ENCODE data around the gene ZNRF1. TPM values are rescaled to one million over a fixed set of nuclear protein-coding genes. Genes with fewer than 3 reads are reported as not detected.

The ZNRF1 gene
- total and polyA plus RNA-seq, 2 of the 4 experiments (the other 2 are of a cell fraction) = 8.2 to 20.7 TPM

DNA sequence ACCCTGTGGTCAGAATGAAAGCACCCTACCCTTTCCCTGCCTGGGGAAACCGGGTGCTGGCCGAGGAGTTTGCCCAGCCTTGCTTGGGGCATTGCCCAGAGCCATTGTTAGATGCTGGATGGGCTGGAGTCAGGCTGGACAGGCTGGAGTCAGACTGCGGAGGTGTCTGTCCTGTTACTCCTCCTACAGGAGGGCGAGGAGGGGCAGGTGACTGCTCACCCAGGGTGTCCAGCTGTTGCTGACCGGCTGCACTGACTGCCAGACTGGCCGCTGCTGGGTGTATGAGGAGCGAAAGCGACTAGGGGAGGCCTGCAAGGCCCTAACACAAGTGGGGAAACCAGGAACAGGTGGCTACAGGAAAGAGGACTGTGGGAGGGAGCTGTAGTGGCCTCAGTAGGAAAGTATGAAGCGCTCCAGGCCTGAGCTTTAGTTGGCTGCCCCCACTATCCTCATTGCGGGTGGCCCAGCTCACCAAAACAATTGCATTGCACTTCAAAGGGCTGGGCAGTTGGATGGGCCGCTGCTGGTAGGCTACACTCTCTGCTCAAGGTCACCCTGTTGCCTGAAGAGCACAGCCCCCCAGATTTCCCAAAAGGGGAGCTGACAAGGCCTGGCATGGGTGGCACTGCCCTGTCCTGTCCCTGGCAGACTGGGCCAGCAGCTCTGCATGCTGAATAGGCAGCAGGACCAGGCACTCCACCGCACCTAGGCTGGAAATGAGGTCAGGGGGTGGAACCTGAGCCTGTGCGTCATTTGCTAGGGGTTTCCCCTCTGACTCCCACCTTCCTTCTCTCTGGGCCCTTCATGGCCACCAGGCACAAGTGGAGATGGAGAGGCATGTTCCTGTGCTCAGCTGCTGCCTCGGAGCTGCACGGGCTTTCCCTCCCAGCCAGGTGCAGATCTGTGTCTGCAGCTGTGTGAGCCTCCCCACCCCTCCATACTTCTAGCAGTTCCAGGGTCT, 99.4 kb downstream of the ZNRF1 start:
- Histone ChIP-seq H3K4me2 (ENCODE audit: low read depth, low read length) (no peak overlapping the region), H4K91ac (ENCODE audit: insufficient read depth, low read depth, low read length) (no peak overlapping the region), H3K9ac (ENCODE audit: low read depth, low read length) (no peak overlapping the region), H3K27ac (ENCODE audit: insufficient read depth, low read length) (no peak overlapping the region), H3K79me1 (ENCODE audit: low read depth in 1 of 2, low read length in 2 of 2) (peaks cover 6 to 38% of the 10 kb centered on the region in 2 experiments), H3K18ac (ENCODE audit: low read depth, low read length) (no peak overlapping the region), H2AK5ac (ENCODE audit: low read depth, low read length) (no peak overlapping the region), H4K5ac (ENCODE audit: low read depth, low read length) (no peak overlapping the region), H2AK9ac (replicated peaks; ENCODE audit: low read depth, low read length, poor library complexity) (no peak overlapping the region), H2AFZ (replicated peaks; ENCODE audit: low read length, poor library complexity) (no peak overlapping the region), H3K9me1 (ENCODE audit: insufficient read depth, low read length) (peaks cover 19% of the 10 kb centered on the region), H3K23ac (ENCODE audit: low read depth, low read length) (no peak overlapping the region), H3K14ac (replicated peaks; ENCODE audit: low read depth, low read length) (no peak overlapping the region), H2BK15ac (ENCODE audit: low read depth, low read length) (no peak overlapping the region), H3K4me3 (ENCODE audit: insufficient read depth, low read depth, low read length) (no peak overlapping the region), H3K9me3 (ENCODE audit: control insufficient read depth, insufficient read depth, low read length) (no peaks in the 10 kb centered on the region), H3K36me3 (ENCODE audit: control insufficient read depth, insufficient read depth, low read length) (peaks cover 19% of the 10 kb centered on the region), H4K20me1 (ENCODE audit: insufficient read depth, low read length) (no peaks in the 10 kb centered on the region), H4K8ac (ENCODE audit: low read depth in 2 of 2, low read length in 2 of 2) (no peak overlapping the region), H3K4me1 (ENCODE audit: control insufficient read depth, insufficient read depth, low read length) (peaks cover 10% of the 10 kb centered on the region; the same call in 1 of the 2 replicates), H3K27me3 (ENCODE audit: control insufficient read depth, insufficient read depth, low read length) (no peaks in the 10 kb centered on the region), H3K4ac (ENCODE audit: low read depth, low read length) (no peak overlapping the region), H3K56ac (ENCODE audit: extremely low read depth, insufficient read depth, low read length) (no peak overlapping the region), H2BK120ac (ENCODE audit: low read depth, low read length) (no peak overlapping the region), H2BK20ac (ENCODE audit: low read depth, low read length) (no peak overlapping the region), H2BK5ac (ENCODE audit: low read depth, low read length, poor library complexity, severe bottlenecking) (no peak overlapping the region)
- ATAC-seq (ENCODE audit: low read depth) = no peak
- intact Hi-C loops (cut with micrococcal nuclease) (no loop called here), in situ Hi-C loops (cut with MboI; ENCODE audit: low sequenced_read_pairs) (no loop called here), dilution Hi-C loops (cut with HindIII; ENCODE audit: low sequenced_read_pairs, unreplicated experiment) (no loop called here)
- no TSS peak for BruUV-seq (replicated peaks)
- no peak for TF ChIP-seq BHLHE40 (IDR thresholded peaks at IDR 0.05; ENCODE audit: low read depth, low read length)
- no peak for TF ChIP-seq USF2 (IDR thresholded peaks at IDR 0.05; ENCODE audit: low read depth, low read length)
- TF ChIP-seq RFX5 (IDR thresholded peaks at IDR 0.05; ENCODE audit: low read depth, low read length) = no peak
- no peak for TF ChIP-seq RAD21 (IDR thresholded peaks at IDR 0.05; ENCODE audit: low read length)
- no peak for TF ChIP-seq ELK1 (IDR thresholded peaks at IDR 0.05; ENCODE audit: borderline replicate concordance, low read depth, low read length)
- no peak for TF ChIP-seq MAFK (IDR thresholded peaks at IDR 0.05; ENCODE audit: low read depth, low read length)
- TF ChIP-seq CHD1 (IDR thresholded peaks at IDR 0.05; ENCODE audit: low read depth, low read length) = no peak
- DNase-seq = no peak
- WGBS, 2 experiments (ENCODE audit: extremely low coverage in 2 of 2, insufficient read length in 1 of 2) = 83% methylated on average over 3 of the region's 15 CpGs; no CpG with 5 or more reads in 1 of the 2 experiments
- POLR2A ChIA-PET (ENCODE audit: unreplicated experiment) = no interaction called here
- CTCF ChIA-PET = no interaction called here
